GM23338 (cell line): ENCODE measurements around the gene KCNK10.

Experiments used
- CREB1 ChIP-seq: fragments of 250-450 bp; sonication (Bioruptor Pico); IDR thresholded peaks from 2 replicates; pipeline ENCODE4 v1.5.0; 2020; ENCODE audit warnings: low read depth, mild to moderate bottlenecking, moderate library complexity
- EZH2 ChIP-seq: fragments of 200-600 bp; sonication (generic); IDR thresholded peaks from one replicate; pipeline ENCODE4 v1.8.0; 2017; ENCODE audit warnings: antibody characterized with exemption, mild to moderate bottlenecking, low read depth; ENCODE audit not compliant: unreplicated experiment
- EZH2phosphoT487 ChIP-seq: fragments of 200-600 bp; sonication (generic); IDR thresholded peaks from one replicate; pipeline ENCODE4 v1.8.1; 2018; ENCODE audit warnings: antibody characterized with exemption; ENCODE audit not compliant: unreplicated experiment
- JUNB ChIP-seq: IDR thresholded peaks from one replicate; pipeline ENCODE4 v1.6.1; 2016; ENCODE audit warnings: antibody characterized with exemption; ENCODE audit not compliant: unreplicated experiment
- POLR2AphosphoS5 ChIP-seq: IDR thresholded peaks from 2 replicates; pipeline ENCODE4 v1.6.1; 2016; ENCODE audit warnings: antibody characterized with exemption, low read depth
- STAT1 ChIP-seq: IDR thresholded peaks from one replicate; pipeline ENCODE4 v1.6.1; 2016; ENCODE audit warnings: antibody characterized with exemption; ENCODE audit not compliant: unreplicated experiment
- ZNF114 ChIP-seq: fragments of 250-450 bp; sonication (Bioruptor Pico); IDR thresholded peaks from 2 replicates; pipeline ENCODE4 v1.5.0; 2020; ENCODE audit warnings: mild to moderate bottlenecking, moderate library complexity
- ZNF331 ChIP-seq: fragments of 250-450 bp; sonication (Bioruptor Pico); IDR thresholded peaks from 2 replicates; pipeline ENCODE4 v1.5.0; 2020; ENCODE audit warnings: low read depth, mild to moderate bottlenecking, moderate library complexity
- TF ChIP-seq, protein P1 (sequence below), 2 experiments: fragments of 200-600 bp in 1 of 2; sonication (generic) in 1 of 2; conservative IDR thresholded peaks; 2 replicates each; pipeline versions ENCODE4 v1.5.1 to v1.6.1; 2016 to 2017; ENCODE audit warnings: antibody characterized with exemption in 2 of 2, low read depth in 2 of 2, mild to moderate bottlenecking in 2 of 2, moderate library complexity in 1 of 2
- TF ChIP-seq, protein P2 (sequence below): IDR thresholded peaks from one replicate; pipeline ENCODE4 v1.6.1; 2018; ENCODE audit warnings: antibody characterized with exemption; ENCODE audit not compliant: unreplicated experiment
- TF ChIP-seq, protein P3 (sequence below): IDR thresholded peaks from 2 replicates; pipeline ENCODE4 v1.6.1; 2016; ENCODE audit warnings: antibody characterized with exemption
- TF ChIP-seq, protein P4 (sequence below): fragments of 250-450 bp; sonication (Bioruptor Pico); IDR thresholded peaks from 2 replicates; pipeline ENCODE4 v1.5.0; 2020; ENCODE audit warnings: mild to moderate bottlenecking, moderate library complexity

- TF ChIP-seq, protein P1, sequence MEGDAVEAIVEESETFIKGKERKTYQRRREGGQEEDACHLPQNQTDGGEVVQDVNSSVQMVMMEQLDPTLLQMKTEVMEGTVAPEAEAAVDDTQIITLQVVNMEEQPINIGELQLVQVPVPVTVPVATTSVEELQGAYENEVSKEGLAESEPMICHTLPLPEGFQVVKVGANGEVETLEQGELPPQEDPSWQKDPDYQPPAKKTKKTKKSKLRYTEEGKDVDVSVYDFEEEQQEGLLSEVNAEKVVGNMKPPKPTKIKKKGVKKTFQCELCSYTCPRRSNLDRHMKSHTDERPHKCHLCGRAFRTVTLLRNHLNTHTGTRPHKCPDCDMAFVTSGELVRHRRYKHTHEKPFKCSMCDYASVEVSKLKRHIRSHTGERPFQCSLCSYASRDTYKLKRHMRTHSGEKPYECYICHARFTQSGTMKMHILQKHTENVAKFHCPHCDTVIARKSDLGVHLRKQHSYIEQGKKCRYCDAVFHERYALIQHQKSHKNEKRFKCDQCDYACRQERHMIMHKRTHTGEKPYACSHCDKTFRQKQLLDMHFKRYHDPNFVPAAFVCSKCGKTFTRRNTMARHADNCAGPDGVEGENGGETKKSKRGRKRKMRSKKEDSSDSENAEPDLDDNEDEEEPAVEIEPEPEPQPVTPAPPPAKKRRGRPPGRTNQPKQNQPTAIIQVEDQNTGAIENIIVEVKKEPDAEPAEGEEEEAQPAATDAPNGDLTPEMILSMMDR (conservative IDR thresholded peaks at IDR 0.05; ENCODE audit: low read depth in 2 of 2): no peak
- TF ChIP-seq, protein P2, sequence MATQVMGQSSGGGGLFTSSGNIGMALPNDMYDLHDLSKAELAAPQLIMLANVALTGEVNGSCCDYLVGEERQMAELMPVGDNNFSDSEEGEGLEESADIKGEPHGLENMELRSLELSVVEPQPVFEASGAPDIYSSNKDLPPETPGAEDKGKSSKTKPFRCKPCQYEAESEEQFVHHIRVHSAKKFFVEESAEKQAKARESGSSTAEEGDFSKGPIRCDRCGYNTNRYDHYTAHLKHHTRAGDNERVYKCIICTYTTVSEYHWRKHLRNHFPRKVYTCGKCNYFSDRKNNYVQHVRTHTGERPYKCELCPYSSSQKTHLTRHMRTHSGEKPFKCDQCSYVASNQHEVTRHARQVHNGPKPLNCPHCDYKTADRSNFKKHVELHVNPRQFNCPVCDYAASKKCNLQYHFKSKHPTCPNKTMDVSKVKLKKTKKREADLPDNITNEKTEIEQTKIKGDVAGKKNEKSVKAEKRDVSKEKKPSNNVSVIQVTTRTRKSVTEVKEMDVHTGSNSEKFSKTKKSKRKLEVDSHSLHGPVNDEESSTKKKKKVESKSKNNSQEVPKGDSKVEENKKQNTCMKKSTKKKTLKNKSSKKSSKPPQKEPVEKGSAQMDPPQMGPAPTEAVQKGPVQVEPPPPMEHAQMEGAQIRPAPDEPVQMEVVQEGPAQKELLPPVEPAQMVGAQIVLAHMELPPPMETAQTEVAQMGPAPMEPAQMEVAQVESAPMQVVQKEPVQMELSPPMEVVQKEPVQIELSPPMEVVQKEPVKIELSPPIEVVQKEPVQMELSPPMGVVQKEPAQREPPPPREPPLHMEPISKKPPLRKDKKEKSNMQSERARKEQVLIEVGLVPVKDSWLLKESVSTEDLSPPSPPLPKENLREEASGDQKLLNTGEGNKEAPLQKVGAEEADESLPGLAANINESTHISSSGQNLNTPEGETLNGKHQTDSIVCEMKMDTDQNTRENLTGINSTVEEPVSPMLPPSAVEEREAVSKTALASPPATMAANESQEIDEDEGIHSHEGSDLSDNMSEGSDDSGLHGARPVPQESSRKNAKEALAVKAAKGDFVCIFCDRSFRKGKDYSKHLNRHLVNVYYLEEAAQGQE: no peak
- TF ChIP-seq JUNB: no peak
- no peak for TF ChIP-seq CREB1
- TF ChIP-seq POLR2AphosphoS5: no peak
- no peak for TF ChIP-seq STAT1
- TF ChIP-seq, protein P3, sequence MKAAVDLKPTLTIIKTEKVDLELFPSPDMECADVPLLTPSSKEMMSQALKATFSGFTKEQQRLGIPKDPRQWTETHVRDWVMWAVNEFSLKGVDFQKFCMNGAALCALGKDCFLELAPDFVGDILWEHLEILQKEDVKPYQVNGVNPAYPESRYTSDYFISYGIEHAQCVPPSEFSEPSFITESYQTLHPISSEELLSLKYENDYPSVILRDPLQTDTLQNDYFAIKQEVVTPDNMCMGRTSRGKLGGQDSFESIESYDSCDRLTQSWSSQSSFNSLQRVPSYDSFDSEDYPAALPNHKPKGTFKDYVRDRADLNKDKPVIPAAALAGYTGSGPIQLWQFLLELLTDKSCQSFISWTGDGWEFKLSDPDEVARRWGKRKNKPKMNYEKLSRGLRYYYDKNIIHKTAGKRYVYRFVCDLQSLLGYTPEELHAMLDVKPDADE: no peak
- TF ChIP-seq EZH2phosphoT487: no peak
- no peak; the same call in 1 of the 2 replicates for TF ChIP-seq ZNF114
- no peak for TF ChIP-seq EZH2
- TF ChIP-seq ZNF331 (CRISPR knock-in tag): no peak
- TF ChIP-seq, protein P4, sequence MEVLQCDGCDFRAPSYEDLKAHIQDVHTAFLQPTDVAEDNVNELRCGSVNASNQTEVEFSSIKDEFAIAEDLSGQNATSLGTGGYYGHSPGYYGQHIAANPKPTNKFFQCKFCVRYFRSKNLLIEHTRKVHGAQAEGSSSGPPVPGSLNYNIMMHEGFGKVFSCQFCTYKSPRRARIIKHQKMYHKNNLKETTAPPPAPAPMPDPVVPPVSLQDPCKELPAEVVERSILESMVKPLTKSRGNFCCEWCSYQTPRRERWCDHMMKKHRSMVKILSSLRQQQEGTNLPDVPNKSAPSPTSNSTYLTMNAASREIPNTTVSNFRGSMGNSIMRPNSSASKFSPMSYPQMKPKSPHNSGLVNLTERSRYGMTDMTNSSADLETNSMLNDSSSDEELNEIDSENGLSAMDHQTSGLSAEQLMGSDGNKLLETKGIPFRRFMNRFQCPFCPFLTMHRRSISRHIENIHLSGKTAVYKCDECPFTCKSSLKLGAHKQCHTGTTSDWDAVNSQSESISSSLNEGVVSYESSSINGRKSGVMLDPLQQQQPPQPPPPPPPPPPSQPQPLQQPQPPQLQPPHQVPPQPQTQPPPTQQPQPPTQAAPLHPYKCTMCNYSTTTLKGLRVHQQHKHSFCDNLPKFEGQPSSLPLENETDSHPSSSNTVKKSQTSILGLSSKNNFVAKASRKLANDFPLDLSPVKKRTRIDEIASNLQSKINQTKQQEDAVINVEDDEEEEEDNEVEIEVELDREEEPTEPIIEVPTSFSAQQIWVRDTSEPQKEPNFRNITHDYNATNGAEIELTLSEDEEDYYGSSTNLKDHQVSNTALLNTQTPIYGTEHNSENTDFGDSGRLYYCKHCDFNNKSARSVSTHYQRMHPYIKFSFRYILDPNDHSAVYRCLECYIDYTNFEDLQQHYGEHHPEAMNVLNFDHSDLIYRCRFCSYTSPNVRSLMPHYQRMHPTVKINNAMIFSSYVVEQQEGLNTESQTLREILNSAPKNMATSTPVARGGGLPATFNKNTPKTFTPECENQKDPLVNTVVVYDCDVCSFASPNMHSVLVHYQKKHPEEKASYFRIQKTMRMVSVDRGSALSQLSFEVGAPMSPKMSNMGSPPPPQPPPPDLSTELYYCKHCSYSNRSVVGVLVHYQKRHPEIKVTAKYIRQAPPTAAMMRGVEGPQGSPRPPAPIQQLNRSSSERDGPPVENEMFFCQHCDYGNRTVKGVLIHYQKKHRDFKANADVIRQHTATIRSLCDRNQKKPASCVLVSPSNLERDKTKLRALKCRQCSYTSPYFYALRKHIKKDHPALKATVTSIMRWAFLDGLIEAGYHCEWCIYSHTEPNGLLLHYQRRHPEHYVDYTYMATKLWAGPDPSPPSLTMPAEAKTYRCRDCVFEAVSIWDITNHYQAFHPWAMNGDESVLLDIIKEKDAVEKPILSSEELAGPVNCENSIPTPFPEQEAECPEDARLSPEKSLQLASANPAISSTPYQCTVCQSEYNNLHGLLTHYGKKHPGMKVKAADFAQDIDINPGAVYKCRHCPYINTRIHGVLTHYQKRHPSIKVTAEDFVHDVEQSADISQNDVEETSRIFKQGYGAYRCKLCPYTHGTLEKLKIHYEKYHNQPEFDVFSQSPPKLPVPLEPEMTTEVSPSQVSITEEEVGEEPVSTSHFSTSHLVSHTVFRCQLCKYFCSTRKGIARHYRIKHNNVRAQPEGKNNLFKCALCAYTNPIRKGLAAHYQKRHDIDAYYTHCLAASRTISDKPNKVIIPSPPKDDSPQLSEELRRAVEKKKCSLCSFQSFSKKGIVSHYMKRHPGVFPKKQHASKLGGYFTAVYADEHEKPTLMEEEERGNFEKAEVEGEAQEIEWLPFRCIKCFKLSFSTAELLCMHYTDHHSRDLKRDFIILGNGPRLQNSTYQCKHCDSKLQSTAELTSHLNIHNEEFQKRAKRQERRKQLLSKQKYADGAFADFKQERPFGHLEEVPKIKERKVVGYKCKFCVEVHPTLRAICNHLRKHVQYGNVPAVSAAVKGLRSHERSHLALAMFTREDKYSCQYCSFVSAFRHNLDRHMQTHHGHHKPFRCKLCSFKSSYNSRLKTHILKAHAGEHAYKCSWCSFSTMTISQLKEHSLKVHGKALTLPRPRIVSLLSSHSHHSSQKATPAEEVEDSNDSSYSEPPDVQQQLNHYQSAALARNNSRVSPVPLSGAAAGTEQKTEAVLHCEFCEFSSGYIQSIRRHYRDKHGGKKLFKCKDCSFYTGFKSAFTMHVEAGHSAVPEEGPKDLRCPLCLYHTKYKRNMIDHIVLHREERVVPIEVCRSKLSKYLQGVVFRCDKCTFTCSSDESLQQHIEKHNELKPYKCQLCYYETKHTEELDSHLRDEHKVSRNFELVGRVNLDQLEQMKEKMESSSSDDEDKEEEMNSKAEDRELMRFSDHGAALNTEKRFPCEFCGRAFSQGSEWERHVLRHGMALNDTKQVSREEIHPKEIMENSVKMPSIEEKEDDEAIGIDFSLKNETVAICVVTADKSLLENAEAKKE: peak; percentile 97
Measured at GRCh38 chr14:88364710-88365413, 41.8 kb upstream of the KCNK10 start.
